A673 (cell line): Measurements from ENCODE around the gene POC5.

ENCODE experiments used
- EZH2 ChIP-seq: fragments of 200-600 bp; sonication (generic); IDR thresholded peaks from 2 replicates; pipeline ENCODE4 v1.6.1; 2017; ENCODE audit warnings: borderline replicate concordance, low read depth, mild to moderate bottlenecking, mixed read lengths, antibody characterized with exemption, low read length; ENCODE audit not compliant: poor library complexity, severe bottlenecking
- TF ChIP-seq, protein P1 (sequence below): fragments of 300-800, 200-600 bp; sonication (generic); conservative IDR thresholded peaks from 2 replicates; pipeline ENCODE4 v1.5.1; 2017; ENCODE audit warnings: low read depth, mild to moderate bottlenecking, antibody characterized with exemption, low read length, moderate library complexity, mixed read lengths

DNA sequence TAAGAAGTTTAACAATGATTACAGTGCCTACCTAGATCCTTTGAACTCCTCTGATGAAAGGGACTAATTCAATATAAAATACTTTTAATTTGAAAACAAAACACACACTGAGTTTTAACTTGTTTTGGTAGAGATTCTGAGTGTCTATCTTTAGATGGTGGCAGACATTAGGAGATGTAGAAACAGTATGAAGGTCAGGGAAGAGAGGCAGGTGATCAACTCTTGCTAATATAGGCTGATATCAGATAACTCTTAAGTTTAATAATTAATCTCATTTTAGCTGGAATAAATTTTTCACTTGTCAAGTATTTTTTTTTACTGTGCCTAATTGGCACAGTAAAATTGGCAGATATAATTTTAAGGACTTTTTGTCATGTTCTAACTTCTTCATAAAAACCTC lies 30.8 kb downstream of the POC5 start:
- TF ChIP-seq, protein P1, sequence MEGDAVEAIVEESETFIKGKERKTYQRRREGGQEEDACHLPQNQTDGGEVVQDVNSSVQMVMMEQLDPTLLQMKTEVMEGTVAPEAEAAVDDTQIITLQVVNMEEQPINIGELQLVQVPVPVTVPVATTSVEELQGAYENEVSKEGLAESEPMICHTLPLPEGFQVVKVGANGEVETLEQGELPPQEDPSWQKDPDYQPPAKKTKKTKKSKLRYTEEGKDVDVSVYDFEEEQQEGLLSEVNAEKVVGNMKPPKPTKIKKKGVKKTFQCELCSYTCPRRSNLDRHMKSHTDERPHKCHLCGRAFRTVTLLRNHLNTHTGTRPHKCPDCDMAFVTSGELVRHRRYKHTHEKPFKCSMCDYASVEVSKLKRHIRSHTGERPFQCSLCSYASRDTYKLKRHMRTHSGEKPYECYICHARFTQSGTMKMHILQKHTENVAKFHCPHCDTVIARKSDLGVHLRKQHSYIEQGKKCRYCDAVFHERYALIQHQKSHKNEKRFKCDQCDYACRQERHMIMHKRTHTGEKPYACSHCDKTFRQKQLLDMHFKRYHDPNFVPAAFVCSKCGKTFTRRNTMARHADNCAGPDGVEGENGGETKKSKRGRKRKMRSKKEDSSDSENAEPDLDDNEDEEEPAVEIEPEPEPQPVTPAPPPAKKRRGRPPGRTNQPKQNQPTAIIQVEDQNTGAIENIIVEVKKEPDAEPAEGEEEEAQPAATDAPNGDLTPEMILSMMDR = no peak
- TF ChIP-seq EZH2 = no peak
